IMR-90 (cell line): ENCODE results near the gene SLC22A12.

Experiments
- CEBPB ChIP-seq: IDR thresholded peaks from 2 replicates; pipeline ENCODE4 v1.6.1; 2012; ENCODE audit warnings: low read depth, low read length, improper control_type of control experiment
- POLR2A ChIP-seq: IDR thresholded peaks from 2 replicates; pipeline ENCODE4 v1.6.1; 2012; ENCODE audit warnings: mild to moderate bottlenecking, low read depth, low read length
- RCOR1 ChIP-seq: IDR thresholded peaks from 2 replicates; pipeline ENCODE4 v1.6.1; 2012; ENCODE audit warnings: mild to moderate bottlenecking, low read length, improper control_type of control experiment; ENCODE audit not compliant: insufficient replicate concordance
- RFX5 ChIP-seq: IDR thresholded peaks from 2 replicates; pipeline ENCODE4 v1.8.0; 2012; ENCODE audit warnings: low read depth, mild to moderate bottlenecking, low read length, moderate library complexity
- TF ChIP-seq, protein P1 (sequence below): conservative IDR thresholded peaks from 2 replicates; pipeline ENCODE4 v1.5.1; 2012; ENCODE audit warnings: mild to moderate bottlenecking, low read depth, low read length, improper control_type of control experiment

DNA sequence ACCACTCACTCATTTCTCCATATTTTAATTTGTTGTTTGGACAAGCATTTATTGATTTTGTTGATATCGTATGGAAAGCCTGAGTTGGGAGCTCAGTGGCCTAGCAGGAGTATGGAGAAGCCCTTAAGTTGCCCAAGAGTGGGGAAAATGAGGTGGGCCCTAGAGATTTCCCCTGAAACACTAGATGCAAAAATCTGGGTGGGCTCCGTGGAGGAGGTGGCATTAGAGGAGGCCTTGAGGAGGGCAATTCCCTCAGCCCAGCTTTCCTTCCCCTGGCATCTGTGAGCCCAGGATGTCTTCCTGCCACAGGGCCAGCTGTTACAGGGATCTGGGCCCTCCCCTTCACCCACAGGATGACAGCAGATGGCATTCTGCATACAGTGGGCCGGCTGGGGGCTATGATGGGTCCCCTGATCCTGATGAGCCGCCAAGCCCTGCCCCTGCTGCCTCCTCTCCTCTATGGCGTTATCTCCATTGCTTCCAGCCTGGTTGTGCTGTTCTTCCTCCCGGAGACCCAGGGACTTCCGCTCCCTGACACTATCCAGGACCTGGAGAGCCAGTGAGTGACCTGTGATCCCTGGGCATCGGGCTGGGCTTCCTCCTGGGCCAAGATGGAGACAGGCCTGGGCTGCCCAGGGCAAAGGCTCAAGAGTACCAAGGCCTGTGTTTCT lies 21.6 kb upstream of the SLC22A12 start:
- TF ChIP-seq, protein P1, sequence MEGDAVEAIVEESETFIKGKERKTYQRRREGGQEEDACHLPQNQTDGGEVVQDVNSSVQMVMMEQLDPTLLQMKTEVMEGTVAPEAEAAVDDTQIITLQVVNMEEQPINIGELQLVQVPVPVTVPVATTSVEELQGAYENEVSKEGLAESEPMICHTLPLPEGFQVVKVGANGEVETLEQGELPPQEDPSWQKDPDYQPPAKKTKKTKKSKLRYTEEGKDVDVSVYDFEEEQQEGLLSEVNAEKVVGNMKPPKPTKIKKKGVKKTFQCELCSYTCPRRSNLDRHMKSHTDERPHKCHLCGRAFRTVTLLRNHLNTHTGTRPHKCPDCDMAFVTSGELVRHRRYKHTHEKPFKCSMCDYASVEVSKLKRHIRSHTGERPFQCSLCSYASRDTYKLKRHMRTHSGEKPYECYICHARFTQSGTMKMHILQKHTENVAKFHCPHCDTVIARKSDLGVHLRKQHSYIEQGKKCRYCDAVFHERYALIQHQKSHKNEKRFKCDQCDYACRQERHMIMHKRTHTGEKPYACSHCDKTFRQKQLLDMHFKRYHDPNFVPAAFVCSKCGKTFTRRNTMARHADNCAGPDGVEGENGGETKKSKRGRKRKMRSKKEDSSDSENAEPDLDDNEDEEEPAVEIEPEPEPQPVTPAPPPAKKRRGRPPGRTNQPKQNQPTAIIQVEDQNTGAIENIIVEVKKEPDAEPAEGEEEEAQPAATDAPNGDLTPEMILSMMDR: no peak
- no peak for TF ChIP-seq POLR2A
- no peak for TF ChIP-seq RCOR1
- no peak for TF ChIP-seq RFX5
- no peak for TF ChIP-seq CEBPB
